Cardiac septum (tissue), 1 donor: Measurements from ENCODE around the gene S1PR1. TPM values are rescaled to one million over a fixed set of nuclear protein-coding genes. Genes with fewer than 3 reads are reported as not detected.
"Not testable (repeated sequence)": the region's sequence is repeated elsewhere in the genome, so short reads cannot be mapped to it uniquely, and the experiment has no call there.

Source experiments
- DNase-seq: peaks from one replicate; pipeline ENCODE4 v3.0.0-alpha.2; 2020; ENCODE audit warnings: low spot score
- intact Hi-C: fragments of 100-400 bp; cut with DNase I; formaldehyde crosslinking; loops from one replicate; pipeline ENCODE4 v1.14.0; 2022
- long read RNA-seq: library from polyadenylated mRNA; unstranded; transcript quantifications from one replicate; pipeline ENCODE4 v2.0.0, GENCODE V29; 2021
- total RNA-seq: library from RNA; stranded (reverse); fragmentation: NEBNext Ultra II Directional; extraction: Animal tissue kit (Norgen Biotek cat#: 25700); gene quantifications from one replicate; pipeline ENCODE4 v1.2.1, GENCODE V29; 2021
- donor health status: DM: no; HTN: no; CAD: no.

Gene S1PR1
- 57.9 TPM for total RNA-seq
- long read RNA-seq, transcript S1PR1-201 (2 exons, 2,909 nt) = major isoform, 116 of 161 reads
- long read RNA-seq, partial matches to known transcripts = 36 of 161 reads
- long read RNA-seq, other reads (novel, unspliced or antisense) = 3 of 161 reads

DNA sequence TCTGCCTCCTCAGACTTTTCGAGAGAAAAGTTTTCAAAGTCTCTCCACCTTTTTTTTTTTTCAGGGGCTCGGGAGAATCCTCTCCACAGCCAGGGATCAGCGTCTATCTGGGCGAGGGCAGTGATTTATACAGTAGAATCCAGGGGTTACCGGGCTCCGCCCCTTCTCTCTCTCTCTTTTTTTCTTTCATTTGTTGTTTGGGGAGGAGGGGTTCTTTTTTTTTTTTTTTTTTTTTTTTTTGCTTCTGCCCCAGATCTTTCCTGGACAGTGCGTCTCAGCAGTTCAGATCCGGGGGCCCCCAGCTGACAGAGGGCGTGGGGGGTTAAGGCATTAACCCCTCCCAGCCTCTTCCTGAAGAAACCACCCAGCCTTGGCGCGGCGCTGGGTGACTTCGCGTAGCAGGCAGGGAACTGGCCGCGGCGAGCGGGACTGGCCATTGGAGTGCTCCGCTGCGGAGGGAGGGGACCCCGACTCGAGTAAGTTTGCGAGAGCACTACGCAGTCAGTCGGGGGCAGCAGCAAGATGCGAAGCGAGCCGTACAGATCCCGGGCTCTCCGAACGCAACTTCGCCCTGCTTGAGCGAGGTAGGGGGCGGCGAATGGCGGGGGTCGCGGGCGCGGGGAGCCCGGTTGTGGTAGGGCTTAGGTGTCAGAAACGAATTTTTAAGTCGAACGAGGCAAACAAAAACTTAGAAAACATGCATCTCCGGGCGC is at the start of gene S1PR1:
Gene S1PR1 (plus strand): TSS at position 504 of the 713 bp plus-strand sequence. CDS start 1,966 bp downstream, outside the sequence.
- intact Hi-C loops = loop anchor here (1.0 to 5.0 kb wide), 5 partner anchors 32 to 341 kb away; no protein-coding TSS in a partner anchor

DNA sequence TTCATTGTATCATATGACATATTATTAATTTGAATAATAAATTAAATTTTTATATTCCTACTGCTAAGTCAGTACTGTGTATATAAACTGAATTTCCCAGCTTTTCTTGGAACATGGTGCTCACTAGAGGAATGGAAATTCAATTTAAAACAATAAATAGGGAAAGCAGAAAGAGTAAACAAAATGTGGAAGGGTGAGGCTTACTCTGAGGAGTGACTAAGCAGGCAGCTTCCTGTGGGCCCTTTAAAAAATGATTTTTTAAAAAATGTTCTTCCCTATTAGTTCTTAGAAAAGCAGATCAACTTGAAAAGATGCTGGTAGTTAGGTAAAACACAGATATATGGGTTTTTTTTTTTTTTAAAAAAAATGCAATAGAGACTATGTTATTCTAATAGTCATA is 49.5 kb upstream of the S1PR1 start:
- intact Hi-C loops = no loop called here
- no peak for DNase-seq

More for the DNA sequence above, at the start of gene S1PR1:
- peak; percentile 91 for DNase-seq

DNA sequence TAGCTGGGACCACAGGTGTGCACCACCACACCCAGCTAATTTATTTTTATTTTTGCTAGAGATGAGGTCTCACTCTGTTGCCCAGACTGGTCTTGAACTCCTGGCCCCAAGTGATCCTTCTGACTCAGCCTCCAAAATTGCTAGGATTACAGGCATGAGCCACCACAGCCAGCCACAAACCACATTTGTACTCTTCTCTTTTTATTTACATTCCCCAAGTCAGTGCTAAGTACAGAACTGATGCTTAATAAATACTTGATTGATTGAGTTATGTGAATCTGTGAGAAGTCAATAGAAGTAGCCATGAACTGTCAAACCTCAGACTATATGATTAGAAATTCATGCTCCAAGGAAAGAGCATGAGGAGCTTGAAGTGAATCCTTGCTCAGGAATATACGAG is 48.5 kb upstream of the S1PR1 start:
- DNase-seq = no peak

DNA sequence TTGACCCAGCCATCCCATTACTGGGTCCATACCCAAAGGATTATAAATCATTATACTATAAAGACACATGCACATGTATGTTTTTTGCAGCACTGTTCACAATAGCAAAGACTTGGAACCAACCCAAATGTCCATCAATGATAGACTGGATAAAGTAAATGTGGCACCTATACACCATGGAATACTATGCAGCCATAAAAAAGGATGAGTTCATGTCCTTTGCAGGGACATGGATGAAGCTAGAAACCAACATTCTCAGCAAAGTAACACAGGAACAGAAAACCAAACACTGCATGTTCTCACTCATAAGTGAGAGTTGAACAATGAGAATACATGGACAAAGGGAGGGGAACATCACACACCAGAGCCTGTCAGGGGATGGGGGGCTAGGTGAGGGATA is 47.9 kb upstream of the S1PR1 start:
- DNase-seq, intact Hi-C loops: not testable (repeated sequence)

More for the DNA sequence above, 48.5 kb upstream of the S1PR1 start:
- intact Hi-C loops = no loop called here

DNA sequence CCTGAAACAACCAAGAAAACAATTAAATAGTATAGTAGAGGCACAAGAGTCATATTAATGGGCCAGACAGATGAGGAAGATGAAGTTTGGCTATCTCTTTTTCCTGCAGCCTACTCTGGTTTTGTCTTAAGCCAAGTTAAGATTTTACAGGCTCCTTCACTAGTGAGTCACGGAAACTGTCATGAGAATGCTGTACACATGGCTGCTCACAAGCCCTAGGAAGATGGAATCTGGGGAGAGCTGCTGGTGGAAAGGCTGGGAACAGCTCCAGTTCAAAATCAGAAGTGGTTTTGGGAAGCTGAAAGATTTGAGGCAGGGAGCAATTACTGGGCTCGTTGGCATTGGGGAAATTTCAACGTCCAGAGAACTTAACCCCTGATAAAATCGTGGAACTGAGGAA is 46.4 kb upstream of the S1PR1 start:
- no peak for DNase-seq
- intact Hi-C loops = no loop called here

DNA sequence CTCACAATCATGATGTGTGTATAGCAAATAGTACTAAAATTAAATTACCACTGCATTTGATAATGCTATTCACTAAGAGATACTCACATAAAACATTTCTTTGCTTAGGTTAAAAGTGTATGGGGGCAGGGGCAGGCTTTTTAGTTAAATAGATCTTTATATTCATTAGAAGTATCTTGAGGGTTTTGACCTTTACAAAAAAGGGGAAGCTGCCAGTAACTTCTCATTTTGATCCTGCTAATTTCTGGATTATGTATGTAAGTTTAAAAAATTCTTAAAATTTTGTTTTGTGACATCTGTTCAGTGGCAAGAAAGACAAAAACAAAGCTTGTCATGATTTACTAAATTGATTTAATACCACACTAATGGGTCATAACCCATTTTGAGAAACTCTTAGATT is 45.8 kb upstream of the S1PR1 start:
- no peak for DNase-seq
- intact Hi-C loops = no loop called here

DNA sequence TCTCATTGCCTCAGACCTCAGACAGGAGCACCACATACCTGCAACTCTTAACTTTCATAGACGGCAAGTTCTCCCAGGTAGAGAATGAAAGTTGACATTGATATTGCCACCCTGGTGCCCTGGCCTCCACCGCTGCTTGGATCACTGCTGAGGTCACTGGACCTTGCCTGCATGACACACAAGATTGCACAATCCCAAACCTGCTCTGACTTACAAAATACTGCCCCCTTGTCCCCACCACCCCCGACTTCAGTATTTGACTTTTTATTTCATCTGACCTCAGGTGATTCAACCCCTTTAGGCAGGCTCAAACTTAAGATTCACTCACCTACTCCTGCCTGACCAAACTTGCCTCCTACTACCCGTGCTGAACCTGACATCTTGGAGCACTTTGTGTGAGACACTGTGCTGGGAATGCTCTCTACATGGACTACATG is 43.1 kb upstream of the S1PR1 start:
- DNase-seq = no peak
- intact Hi-C loops = no loop called here

DNA sequence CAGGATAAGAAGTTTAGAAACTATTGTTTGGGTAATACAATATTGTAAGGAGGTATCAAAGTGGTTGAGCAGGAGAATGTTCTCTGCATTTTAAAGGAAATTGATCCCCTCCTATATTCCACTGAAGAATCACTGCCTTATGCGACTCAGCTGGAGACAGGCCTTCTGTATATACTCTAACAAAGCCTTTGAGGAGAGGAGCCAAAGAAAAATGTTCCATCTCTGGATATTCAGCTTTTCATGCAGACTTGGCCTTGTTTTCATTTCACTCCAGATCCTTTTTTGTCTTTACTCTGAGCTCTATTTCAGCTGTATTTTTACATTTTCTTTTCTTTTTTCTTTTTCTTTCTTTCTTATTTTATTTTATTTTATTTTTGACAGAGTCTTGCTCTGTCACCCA is 42.1 kb upstream of the S1PR1 start:
- DNase-seq = no peak
- intact Hi-C loops = no loop called here

DNA sequence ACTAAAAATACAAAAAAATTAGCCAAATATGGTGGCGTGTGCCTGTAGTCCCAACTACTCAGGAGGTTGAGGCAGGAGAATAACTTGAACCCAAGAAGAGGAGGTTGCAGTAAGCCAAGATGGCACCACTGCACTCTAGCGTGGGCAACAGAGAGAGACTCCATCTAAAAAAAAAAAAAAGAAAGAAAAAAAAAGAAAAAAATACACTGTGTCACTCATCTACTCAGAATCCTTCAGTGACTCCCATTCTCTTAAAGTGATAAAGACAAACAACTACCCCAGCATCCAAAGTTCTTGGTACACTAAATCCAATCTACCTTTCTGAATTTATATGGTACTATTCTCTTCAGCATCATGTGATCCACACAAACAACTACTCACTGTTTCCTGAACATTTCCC is 40.2 kb upstream of the S1PR1 start:
- intact Hi-C loops = no loop called here
- no peak for DNase-seq

DNA sequence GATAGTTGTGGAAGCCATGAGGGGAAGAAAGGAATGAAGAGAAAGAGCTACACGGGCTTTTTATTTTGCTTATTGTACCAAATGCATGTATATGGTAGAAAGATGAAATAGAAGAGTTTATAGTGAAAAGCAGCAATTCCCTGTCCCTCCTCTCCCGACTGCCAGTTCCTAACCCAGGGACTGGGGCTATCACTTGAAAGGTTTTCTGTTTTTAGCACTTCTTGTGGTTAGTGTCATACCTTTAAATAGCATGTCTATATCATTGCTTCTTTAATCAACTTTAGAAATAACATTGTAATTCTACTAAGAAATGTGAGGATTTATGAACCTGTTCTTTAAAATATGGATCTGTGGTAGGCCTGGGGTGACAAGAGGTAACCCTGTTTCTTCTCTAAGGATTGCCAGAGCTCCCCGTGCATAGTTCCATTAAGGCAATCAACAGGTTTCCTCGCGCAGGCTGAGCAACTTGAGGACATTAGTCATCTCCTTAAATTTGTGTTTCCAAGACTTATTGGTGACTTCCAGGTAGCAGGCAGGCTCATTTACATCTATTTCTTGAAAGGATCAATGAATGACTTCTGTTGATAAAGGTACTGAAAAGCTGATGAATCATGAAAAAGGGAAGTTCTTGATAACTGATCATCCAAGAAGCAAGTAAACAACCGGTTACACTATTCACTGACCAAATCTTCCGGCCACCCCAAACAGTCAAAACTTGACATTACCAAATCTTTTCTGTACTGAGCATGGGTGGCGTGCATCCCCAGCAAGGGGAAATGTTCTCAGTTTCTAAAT is 37.8 kb upstream of the S1PR1 start:
- intact Hi-C loops = no loop called here
- no peak for DNase-seq

DNA sequence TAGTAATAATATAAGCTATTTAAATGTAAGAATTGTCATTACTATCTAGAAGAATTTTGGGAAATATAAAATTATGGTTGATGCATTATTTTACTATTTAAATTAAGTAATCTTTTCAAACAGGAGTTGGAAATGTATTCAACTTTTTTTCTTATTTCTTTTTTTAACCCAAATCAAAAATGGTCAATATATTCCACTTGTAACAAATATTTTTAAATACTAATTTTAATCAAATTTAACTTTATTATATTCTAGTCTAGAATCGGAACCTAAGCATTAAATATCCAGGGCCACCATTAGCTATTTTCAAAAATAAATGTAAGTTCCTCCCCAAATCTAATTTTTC is 37.2 kb upstream of the S1PR1 start:
- intact Hi-C loops = no loop called here
- DNase-seq = no peak

DNA sequence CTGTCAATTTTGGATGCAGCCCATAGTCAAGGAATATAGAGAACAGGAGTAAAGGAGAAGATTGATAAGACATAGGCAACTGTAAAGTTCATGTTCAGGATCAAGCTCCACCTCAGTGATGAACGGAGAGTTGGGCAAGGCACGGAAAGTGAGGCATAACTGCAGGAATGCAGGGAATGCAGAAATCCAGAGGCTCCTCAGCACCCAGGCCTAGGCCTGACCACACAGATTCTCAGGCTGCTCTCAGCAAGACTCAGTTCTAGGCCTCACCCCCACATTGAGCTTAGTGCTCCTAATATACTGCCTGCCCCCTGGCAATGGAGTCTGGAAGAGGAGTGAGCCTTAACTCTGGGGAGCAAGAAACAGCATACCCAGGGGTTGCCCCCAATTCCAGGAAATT is 36.3 kb upstream of the S1PR1 start:
- DNase-seq = no peak
- intact Hi-C loops = no loop called here

DNA sequence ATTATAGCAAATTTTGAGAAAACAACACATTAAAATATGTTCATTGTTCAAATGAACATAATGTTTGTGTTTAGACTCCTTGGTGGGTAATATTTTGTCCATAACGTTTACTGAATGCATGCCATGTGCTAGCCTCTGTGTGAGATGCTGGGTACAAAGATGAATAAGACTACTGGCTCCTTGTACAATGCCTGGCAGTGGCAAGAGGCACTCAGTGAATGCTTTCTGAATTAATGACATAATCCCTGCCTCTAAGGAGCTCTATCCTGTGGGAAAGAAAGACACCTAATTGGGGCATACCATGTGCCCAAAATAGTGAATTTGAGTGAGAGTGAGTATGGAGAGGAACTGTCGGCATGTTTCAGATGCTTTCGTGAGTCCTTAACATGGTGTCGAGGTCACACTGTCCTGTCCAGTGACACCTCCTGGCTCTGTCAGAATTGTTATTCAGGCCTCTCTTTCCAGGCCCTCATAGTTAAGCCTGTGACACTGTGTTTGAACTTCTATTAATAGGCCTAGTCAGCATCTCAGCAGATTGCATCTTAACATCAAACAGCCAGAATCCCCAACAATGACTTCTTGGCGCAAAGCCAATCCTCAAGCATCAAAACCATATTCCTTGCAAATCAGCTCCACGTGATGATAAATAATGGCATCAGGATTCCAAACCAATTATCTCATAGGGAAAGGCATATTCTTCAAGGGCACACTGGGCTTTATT is 32.8 kb upstream of the S1PR1 start:
- no peak for DNase-seq
- intact Hi-C loops = loop anchor here (2.0 kb wide), 1 partner anchor 33 kb away; the partner anchor contains the start of gene S1PR1

DNA sequence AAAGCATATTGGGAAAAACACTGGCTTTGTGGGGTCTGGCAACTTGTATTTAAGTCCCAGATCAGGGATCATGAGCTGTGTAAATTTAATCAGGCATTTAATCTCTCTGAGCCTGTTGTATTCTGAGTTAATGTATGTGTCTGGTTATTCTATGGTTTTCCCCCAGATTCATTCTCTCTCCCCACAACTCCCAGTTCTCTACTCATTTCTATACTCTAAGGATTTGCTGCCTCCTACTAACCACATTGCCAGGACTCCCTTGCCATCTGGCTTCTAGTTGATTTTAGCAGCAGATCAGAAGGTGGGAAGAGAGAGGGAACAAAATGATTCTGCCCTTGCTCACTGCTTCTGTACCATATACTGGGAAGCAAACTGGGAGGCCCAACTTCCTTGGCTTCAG is 31.4 kb upstream of the S1PR1 start:
- intact Hi-C loops = loop anchor here (2.0 kb wide), 1 partner anchor 31 kb away; the partner anchor contains the start of gene S1PR1
- no peak for DNase-seq

DNA sequence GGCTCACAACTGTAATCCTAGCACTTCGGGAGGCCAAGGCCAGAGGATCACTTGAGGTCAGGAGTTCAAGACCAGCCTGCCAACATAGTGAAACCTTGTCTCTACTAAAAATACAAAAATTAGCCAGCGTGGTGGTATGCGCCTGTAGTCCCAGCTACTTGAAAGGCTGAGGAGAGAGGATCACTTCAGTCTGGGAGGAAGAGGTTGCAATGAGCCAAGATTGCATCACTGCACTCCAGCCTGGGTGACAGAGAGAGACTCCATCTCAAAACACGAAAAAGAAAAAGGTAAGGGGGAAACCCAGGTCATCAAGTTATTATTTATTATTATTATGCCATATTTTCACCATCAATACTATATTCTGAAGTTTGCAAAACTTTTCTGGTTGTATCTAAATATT is 30.7 kb upstream of the S1PR1 start:
- intact Hi-C loops, DNase-seq: not testable (repeated sequence)

DNA sequence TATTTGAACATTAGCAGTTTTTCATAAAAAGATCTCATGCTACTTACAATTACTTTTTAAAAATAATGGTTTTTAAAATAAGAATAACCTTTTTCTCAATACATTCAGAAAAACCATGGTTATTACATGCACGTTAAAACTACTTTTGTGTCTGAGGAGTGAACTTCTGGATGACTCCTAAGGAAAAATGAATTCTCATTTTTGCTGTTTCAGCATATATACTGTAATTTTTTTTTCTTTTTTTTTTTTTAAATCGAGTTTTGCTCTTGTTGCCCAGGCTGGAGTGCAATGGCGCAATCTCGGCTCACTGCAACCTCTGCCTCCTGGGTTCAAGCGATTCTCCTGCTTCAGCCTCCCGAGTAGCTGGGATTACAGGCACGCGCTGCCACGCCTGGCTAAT is 29.5 kb upstream of the S1PR1 start:
- DNase-seq, intact Hi-C loops: not testable (repeated sequence)

DNA sequence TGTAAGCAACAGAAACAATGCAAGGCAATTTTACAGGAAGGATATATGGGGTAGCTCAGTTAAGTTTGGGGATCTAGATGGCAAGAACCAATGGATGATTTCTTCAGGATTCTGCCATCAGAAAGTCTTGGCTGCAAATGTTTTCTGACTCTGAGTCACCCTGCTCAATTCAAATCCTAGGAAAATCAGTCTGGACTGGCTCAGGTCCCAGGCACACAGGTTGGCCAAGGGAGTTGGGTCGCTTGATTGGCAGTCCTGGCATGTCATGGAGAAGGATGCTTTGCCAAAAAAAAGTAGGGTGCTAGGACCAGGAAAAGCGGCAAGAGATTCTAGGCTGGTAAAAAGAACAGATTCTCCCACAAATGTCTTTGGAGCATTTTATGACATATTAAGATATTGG is 28.9 kb upstream of the S1PR1 start:
- no peak for DNase-seq
- intact Hi-C loops = no loop called here

DNA sequence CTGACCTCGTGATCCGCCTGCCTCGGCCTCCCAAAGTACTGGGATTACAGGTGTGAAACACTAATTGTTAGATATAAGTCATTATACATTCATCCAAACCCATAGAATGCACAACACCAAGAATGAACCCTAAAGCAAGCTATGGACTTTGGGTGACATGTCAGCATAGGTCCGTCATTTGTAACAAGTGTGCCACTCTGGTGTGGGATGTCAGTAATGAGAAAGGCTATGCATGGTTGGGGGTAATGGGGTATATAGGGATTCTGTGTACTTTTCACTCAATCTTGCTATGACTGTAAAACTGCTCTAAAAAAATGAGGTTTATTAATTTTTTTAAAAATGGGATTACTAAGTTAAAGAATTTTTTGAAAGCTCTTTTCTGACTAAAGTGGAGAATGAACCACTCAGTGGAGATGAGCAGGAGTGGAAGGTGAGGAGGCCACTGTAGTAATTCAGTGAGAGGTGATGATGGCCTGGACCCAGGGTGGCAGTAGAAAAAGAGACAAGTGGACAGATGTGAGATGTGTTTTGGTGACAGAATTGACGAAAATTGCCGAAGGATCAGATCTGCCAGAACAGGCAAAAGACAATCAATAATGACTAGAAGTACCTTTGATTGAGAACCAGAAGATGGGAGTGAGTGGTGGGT is 21.3 kb upstream of the S1PR1 start:
- DNase-seq = no peak
- intact Hi-C loops = no loop called here

DNA sequence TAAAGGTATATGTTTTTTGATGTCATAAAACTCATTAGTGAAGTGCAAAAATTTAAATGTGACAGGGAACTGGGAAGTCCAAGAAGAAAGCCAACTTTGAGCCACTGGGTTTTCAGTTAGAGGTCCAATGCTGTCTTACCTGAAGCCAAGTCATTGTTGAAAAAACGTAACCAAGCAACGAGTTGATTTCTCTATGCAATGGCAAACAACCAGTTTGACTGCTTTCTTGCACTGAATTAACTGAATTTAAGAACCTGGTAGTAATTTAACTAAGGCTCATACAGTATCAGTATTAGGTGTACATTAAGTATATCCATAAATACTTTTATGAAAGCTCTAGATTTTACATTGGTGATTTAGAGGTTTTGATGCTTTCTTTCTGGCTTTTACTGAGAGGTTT is 20.2 kb upstream of the S1PR1 start:
- intact Hi-C loops = no loop called here
- no peak for DNase-seq

DNA sequence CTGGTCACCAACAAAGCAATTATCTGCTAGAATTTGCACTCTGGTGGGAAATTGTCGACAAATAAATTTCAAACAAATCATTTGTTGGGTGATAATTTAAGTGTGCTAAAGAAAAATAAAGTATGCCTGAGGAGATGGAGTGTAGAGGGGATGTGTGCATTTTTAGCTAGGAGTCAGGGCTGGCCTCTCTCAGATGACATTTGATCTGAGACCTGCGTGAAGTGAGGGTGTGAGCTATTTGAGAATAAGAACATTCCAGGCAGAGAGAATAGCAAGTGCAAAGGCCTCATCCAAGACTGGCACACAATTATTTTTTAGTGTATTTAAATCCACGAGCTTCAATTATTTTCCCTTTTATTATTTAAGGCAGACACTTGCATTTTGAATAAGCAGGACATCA is 19.7 kb upstream of the S1PR1 start:
- intact Hi-C loops = no loop called here
- DNase-seq = no peak
